Activated T-cell treated with anti-CD3 and anti-CD28 coated beads for 4 hours (primary cell): ENCODE data around the gene PADI3.

Experiments
- DNase-seq: peaks from one replicate; pipeline ENCODE4 v3.0.0-alpha.2; 2020

Gene PADI3

DNA sequence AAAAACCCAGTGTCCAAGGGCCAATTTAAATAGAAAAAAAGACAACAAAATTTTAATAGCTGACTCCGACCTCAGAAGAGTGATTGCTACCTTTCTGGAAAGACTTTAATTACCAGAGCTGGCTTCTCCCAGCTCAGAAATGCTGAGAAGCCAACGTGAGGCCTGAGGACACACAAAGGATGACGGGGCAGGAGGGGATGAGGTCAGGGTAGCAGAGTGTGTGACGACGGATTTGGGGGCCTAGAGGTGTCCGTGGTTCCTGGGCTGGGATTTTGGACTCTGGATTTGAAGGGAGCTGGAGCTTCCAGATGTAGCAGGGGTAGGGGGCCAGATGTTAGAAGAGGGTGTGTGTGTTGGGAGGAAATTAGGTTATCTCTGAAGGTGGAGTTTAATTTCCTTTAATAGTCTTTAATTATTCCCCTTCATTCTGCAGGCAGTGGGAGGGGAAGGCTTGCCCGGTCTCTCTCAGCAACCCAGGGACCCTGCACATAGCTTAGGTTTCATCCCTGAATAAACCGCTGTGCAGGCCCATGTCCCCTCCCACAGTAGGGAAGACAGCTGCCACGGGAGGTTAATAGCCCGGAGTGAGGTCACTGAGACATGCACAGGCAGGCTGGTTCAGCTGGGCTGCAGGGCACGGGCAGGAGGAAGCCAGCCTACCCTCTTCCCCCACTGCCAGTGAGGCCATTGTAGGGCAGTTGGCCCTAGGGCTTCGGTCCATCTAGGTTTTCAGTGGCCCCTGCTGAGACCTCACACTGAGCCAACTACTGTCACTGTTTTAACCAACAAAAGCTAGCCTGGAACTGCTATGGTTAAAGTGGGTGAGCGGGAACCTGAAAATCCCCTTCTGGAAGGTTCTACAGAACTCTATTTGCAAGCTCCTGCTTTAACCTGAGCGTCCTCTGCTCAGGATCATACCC lies 3.8 kb upstream of the PADI3 start:
- no peak for DNase-seq

DNA sequence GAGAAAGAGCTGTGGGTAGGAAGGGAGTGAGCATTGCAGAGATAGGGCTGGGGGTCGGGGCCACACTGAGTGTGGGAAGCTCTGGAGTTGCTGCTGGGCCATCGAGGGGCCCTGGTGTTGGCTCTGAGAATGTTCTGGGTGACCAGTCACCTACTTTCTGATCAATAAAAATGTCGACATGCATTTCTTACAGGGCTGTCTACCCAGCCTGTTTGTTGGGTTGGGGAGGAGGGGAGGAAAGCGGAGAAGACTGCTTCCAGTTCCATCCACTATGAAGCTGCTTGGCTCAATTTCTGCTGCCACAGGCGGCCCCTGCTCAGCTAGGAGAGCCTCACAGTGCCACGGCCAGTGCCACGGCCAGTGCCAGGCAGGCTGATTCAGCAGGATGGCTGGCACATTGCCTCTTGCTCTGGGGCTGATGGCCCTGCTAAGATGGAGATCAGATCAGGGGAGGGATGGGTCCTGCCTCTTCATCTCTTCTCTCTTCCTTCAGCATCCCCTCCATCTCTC lies 3.0 kb upstream of the PADI3 start:
- DNase-seq: no peak

GRCh38 chr1:17246971-17247370 lies 1.9 kb upstream of the PADI3 start:
- no peak for DNase-seq

DNA sequence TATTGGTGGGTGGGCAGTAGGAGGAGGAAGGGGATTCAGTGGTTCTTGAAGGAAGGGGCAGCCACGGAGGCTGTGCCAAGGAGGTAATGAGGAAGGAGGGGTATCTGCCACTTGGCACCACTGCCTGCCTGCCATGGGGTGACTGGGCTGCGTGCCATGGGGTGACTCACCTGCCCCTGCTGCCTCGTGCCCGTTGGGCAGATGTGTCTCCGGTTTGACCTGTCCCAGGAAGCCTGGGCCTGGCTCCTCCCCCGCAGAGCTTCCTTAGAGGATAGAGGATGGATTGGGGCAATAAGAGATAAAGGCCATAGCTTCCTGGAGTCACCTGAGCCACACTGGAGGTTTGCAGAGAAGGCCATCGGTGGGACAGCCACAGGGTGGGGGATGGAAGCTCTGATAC lies 1.7 kb downstream of the PADI3 start:
- DNase-seq: no peak

DNA sequence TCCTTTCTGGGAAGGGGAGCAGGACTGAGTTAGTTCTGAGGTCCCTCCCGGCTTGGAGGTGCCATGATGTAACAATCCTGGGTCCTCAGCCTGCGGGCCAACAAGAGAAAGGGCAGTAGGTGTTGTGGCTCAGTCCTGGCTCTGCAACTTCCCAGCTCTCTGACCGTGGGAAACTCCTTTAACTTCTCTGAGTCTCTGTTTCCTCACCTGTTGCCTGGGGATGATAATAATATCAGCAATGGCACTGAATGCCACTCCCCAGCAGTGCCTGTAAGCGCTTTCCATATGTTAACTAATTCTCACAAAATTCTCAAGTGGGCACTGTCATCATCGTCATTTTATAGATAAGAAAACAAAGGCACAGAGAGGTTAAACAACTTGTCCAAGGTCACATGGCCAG lies 2.3 kb downstream of the PADI3 start:
- no peak for DNase-seq

DNA sequence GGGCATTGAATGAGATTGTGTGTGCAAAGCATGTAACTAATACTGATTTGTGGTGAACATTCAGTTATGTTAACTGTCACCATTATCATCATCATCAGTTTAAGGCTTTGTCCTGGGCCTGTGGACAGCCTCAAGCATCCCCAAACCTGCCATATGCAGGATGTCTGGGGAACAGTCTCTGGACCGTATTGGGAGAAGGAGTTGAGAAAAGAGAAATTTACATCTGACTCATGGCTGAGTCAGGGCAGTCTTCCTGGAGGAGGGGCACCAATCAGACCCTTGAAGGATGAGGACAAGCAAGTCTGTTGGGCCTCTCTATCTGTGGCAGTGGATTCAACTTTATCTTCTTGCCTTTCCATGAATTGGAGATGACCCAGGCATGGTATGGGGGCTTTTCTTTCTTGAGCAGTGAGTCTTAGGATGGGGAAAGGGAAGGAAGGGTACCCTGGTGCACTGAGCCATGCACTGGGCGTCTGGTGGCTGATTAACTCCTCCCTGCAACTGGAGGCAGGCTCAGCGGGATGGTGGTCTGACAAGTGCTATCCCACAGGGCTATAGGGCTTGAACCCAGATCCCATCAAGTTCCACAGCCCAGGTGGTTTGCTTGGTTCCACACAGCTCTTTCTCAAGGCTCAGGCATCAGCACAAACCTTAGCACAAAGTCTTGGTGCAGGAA lies 2.9 kb downstream of the PADI3 start:
- no peak for DNase-seq

- DNase-seq: no peak
Measured at GRCh38 chr1:17255336-17255735, 6.4 kb downstream of the PADI3 start.

- DNase-seq: no peak
Measured at GRCh38 chr1:17258116-17258757, 9.3 kb downstream of the PADI3 start.

DNA sequence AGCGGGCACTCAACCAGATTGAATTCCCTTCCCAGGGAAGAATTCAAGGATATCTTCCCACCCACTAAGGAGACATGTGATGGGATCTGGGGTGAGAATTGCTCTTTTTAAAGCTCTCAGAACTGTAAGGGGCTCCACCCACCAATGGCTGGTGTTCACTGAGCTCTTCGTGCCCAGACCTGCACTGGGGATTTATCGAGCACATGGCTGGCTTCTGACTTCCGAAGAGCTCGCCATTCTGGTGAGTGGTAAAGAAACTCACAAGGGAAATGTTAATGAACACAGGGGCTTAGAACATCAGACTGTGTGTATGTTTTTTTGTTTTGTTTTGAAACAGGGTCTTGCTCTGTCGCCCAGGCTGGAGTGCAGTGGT lies 9.8 kb downstream of the PADI3 start:
- DNase-seq: no peak

GRCh38 chr1:17259233-17259873 lies 10.5 kb downstream of the PADI3 start:
- DNase-seq: no peak

GRCh38 chr1:17260264-17260663 lies 11.4 kb downstream of the PADI3 start:
- DNase-seq: no peak

DNA sequence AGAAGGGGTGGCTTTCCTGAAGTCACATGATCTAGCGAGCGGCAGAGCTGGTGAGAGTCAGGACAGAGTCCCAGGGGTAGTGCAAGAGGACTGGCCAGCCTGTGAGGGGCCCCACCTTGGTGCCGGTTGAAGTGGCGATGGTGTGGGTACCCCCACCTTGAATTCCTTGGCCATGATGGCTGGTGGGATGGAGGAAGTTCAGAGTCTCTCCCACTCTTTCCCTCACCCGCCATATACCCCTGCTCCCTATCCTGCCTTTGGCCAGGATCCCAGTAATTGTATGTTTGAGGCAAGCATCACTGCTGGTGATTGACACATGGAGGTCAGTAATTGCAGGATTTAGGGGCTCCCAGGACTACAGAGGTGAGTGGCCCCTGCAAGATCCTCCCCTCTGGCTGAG lies 11.8 kb downstream of the PADI3 start:
- DNase-seq: no peak

GRCh38 chr1:17263936-17264335 lies 15.0 kb downstream of the PADI3 start:
- DNase-seq: no peak

DNA sequence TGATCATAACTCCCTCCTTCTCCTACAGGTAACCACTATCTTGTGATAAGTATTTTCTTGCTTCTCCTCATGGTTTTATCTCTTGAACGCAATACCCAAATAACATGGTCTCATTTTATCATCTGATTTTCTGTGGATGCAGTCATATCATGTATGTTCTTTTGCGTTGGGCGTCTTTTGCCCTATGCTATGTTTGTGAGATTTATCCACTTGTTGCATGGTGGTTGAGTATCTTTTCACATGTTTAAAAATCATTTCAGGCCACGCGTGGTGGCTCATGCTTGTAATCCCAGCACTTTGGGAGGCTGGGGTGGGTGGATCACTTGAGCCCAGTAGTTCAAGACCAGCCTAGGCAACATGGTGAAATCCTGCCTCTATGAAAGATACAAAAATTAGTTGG lies 15.6 kb downstream of the PADI3 start:
- DNase-seq: no peak

- no peak for DNase-seq
Measured at GRCh38 chr1:17265162-17265561, 16.3 kb downstream of the PADI3 start.

DNA sequence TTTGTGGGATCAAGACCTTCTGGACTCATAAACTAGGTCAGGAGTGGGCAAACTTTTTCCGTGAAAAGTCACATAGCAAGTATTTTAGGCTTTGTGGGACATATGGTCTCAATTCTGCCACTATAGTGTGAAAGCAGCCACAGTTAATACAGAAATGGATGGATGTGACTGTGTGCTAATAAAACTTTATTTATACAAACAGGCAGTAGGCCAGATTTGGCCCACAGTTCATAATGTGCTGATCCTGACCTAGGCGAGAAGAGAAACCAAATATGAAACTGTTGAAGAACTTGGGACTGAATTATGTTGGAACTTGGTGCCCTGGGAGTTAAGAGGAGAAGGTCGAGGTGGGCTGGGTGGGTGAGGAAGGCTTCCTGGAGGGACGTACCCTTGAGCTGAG lies 17.1 kb downstream of the PADI3 start:
- DNase-seq: no peak

GRCh38 chr1:17270891-17271765 lies 22.2 kb downstream of the PADI3 start:
- no peak for DNase-seq

DNA sequence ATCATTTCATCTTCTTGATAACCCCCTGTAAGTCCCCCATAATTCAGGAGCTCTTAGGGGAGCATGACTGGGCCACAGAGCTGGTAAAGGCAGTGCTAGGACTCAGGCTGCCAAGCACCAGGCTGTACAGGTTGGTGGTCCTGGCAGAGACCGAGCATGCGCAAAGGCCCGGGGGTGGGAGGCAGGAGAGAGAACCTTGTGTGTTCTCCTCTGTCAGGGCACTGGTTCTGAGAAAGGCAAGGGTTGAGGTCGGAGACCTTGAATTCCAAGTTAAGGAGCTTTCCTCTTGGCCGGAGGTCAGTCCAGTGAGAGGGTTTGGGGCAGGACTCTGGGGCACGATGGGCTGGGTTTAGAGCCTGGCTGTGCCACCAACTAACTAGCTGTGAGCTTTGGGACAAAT lies 23.2 kb downstream of the PADI3 start:
- no peak for DNase-seq

DNA sequence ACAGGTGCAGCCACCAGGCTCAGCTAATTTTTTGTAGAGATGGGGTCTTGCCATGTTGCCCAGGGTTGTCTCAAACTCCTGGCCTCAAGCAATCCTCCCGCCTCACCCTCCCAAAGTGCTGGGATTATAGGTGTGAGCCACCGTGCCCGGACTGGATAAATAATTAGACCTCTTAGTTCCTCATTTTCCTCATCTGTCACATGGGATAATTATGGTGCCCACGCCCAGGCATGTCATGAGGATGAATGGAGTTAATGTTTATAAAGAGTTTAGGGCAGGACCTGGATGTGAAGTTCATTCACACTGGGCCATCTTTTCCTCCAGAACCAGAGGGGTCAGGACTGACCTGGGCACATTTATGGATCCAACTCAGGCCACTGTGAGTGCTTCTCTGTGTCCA lies 23.7 kb downstream of the PADI3 start:
- no peak for DNase-seq

- no peak for DNase-seq
Measured at GRCh38 chr1:17273096-17273495, 24.2 kb downstream of the PADI3 start.

DNA sequence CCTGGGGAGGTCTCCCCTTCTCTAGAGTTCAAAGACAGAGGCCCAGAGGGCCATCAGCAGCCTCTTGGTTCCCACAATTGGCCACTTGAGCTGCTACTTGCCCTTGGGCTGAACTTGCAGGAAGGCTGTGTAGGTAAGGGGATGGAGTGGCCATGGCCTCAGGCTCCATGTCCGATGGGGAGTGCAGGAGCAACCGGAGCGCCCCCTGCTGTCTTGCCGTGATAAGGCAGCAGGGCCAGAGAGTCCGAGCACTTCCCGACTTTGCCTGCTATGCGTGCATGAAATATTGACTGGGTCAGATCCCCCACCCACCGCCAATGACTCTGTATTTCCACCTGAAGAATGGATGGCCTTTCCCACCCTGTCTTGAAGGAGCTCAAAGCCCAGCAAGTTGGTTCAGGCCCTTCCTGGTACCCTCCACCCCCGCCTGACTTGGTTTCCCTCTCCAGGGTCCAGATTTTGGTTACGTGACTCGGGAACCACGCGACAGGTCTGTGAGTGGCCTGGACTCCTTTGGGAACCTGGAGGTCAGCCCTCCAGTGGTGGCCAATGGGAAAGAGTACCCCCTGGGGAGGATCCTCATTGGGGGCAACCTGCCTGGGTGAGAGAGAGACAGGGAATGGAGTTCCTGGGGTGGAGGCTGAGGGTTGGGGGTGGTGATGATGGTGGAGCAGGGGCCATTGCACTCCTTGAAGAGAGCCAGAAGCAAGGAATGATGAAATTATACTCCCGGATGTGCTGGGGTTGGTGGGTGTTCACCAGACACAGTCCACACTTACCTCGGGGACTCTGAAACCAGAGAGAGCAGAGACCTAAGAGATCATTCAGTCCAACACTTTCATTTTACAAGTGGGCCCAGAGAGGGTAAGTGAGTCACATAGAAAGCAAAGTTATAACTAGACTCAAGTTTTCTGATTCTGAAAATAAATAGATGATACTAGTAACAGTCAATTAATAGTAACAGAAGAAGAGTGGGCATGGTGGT lies 25.6 kb downstream of the PADI3 start:
- no peak for DNase-seq
